Fibroblast of mammary gland (primary cell): ENCODE results near the gene MEGF10.

Source experiments
- DNase-seq: peaks from one replicate; pipeline ENCODE4 v3.0.0-alpha.2; 2010; ENCODE audit warnings: low read depth
- H3K4me3 ChIP-seq: 2 replicates; pipeline ENCODE4 v1.5.1; 2011; ENCODE audit warnings: low read depth, mild to moderate bottlenecking, low read length, moderate library complexity; ENCODE audit not compliant: control insufficient read depth
- CTCF ChIP-seq: conservative IDR thresholded peaks from 2 replicates; pipeline ENCODE4 v1.5.1; 2011; ENCODE audit warnings: low read depth, low read length, inconsistent platforms; ENCODE audit not compliant: control insufficient read depth, insufficient read depth

MEGF10 gene

GRCh38 chr5:127298656-127299055, 8.1 kb downstream of the MEGF10 start:
- H3K4me3 ChIP-seq: no peak overlapping the region
- DNase-seq: peak; percentile 44
- no peak for TF ChIP-seq CTCF

- no peak for TF ChIP-seq CTCF
- H3K4me3 ChIP-seq: no peak overlapping the region
- DNase-seq: peak; percentile 11
Measured at GRCh38 chr5:127299678-127300077, 9.1 kb downstream of the MEGF10 start.

GRCh38 chr5:127302509-127302908, 11.9 kb downstream of the MEGF10 start:
- H3K4me3 ChIP-seq: no peak overlapping the region
- TF ChIP-seq CTCF: no peak
- DNase-seq: no peak

GRCh38 chr5:127303404-127303803, 12.8 kb downstream of the MEGF10 start:
- H3K4me3 ChIP-seq: no peak overlapping the region
- no peak for DNase-seq
- TF ChIP-seq CTCF: no peak

GRCh38 chr5:127305493-127305892, 14.9 kb downstream of the MEGF10 start:
- TF ChIP-seq CTCF: no peak
- no peak overlapping the region for H3K4me3 ChIP-seq
- no peak for DNase-seq

GRCh38 chr5:127306036-127306435, 15.4 kb downstream of the MEGF10 start:
- no peak for TF ChIP-seq CTCF
- DNase-seq: no peak
- no peak overlapping the region for H3K4me3 ChIP-seq

- TF ChIP-seq CTCF: no peak
- no peak for DNase-seq
- H3K4me3 ChIP-seq: no peak overlapping the region
Measured at GRCh38 chr5:127306647-127307046, 16.1 kb downstream of the MEGF10 start.
